SK-N-SH (cell line): ENCODE data around the gene WWOX. TPM values are rescaled to one million over a fixed set of nuclear protein-coding genes. Genes with fewer than 3 reads are reported as not detected.

Experiments
- CTCF ChIA-PET: fragments of 300-600, 350-600 bp; formaldehyde crosslinking; extraction: SDS; loops from one replicate; lab custom pipeline; 2021; lab: Yijun Ruan, JAX
- POLR2A ChIA-PET: fragments of 350-600 bp; sonication (Branson Sonifier 250); formaldehyde crosslinking; extraction: SDS; loops from one replicate; lab custom pipeline; 2020; ENCODE audit warnings: antibody characterized with exemption, inconsistent platforms; lab: Yijun Ruan, JAX
- DNase-seq: peaks from one replicate; pipeline ENCODE4 v3.0.0; 2012
- H2AFZ ChIP-seq: fragments of 200-600 bp; sonication (generic); 2 replicates; pipeline ENCODE4 v1.8.1; 2016; ENCODE audit warnings: antibody characterized with exemption, mild to moderate bottlenecking, low read depth
- H3F3A ChIP-seq: fragments of 200-600 bp; sonication (generic); replicated peaks from 2 replicates; pipeline ENCODE3; 2016; ENCODE audit warnings: antibody characterized with exemption, mild to moderate bottlenecking; ENCODE audit not compliant: insufficient read depth
- H3K27ac ChIP-seq, 2 experiments: fragments of 200-500 bp in 1 of 2; fragments of 200-600 bp in 1 of 2; sonication (Bioruptor generic) in 1 of 2; sonication (generic), shearing (Covaris generic) in 1 of 2; 2 replicates each; pipeline versions ENCODE4 v1.5.1 to v1.6.1; 2014 to 2016; ENCODE audit warnings: low read depth in 2 of 2, inconsistent platforms in 1 of 2, low read length in 1 of 2, mild to moderate bottlenecking in 1 of 2, mixed read lengths in 1 of 2
- H3K27me3 ChIP-seq: fragments of 200-600 bp; sonication (generic), shearing (Covaris generic); 2 replicates; pipeline ENCODE4 v1.6.1; 2016; ENCODE audit warnings: mixed run types; ENCODE audit not compliant: insufficient read depth
- H3K36me3 ChIP-seq, 2 experiments: fragments of 200-500 bp in 1 of 2; fragments of 200-600 bp in 1 of 2; sonication (Bioruptor generic) in 1 of 2; sonication (generic) in 1 of 2; replicated peaks in 1 of 2; 2 replicates each; pipeline versions ENCODE3 to v1.5.1; 2014 to 2016; ENCODE audit warnings: low read length in 1 of 2, mild to moderate bottlenecking in 1 of 2; ENCODE audit not compliant: insufficient read depth in 2 of 2, control insufficient read depth in 1 of 2
- H3K4me1 ChIP-seq, 2 experiments: fragments of 200-500 bp in 1 of 2; fragments of 200-600 bp in 1 of 2; sonication (Bioruptor generic) in 1 of 2; sonication (generic), shearing (Covaris generic) in 1 of 2; 2 replicates each; pipeline versions ENCODE4 v1.5.1 to v1.6.1; 2014 to 2016; ENCODE audit warnings: low read depth in 1 of 2, low read length in 1 of 2, mixed run types in 1 of 2; ENCODE audit not compliant: insufficient read depth in 2 of 2, control insufficient read depth in 1 of 2
- H3K4me2 ChIP-seq: fragments of 200-600 bp; sonication (generic), shearing (Covaris generic); 2 replicates; pipeline ENCODE4 v1.6.1; 2017; ENCODE audit warnings: mixed run types
- H3K4me3 ChIP-seq, 2 experiments: fragments of 200-500 bp in 1 of 2; fragments of 200-600 bp in 1 of 2; sonication (Bioruptor generic) in 1 of 2; sonication (generic), shearing (Covaris generic) in 1 of 2; 2 replicates each; pipeline versions ENCODE4 v1.5.1 to v1.8.1; 2014 to 2016; ENCODE audit warnings: low read depth in 2 of 2, inconsistent platforms in 1 of 2, low read length in 1 of 2, mild to moderate bottlenecking in 1 of 2, mixed read lengths in 1 of 2, moderate library complexity in 1 of 2
- H3K79me2 ChIP-seq: fragments of 200-600 bp; sonication (generic); 2 replicates; pipeline ENCODE4 v1.8.1; 2017; ENCODE audit warnings: mild to moderate bottlenecking; ENCODE audit not compliant: insufficient read depth
- H3K9ac ChIP-seq: fragments of 200-600 bp; sonication (generic); 2 replicates; pipeline ENCODE4 v1.6.1; 2017; ENCODE audit warnings: mixed run types
- H3K9me2 ChIP-seq: fragments of 200-600 bp; sonication (generic); 2 replicates; pipeline ENCODE4 v1.6.1; 2017; ENCODE audit warnings: mixed run types
- H3K9me3 ChIP-seq: fragments of 200-600 bp; sonication (generic); 2 replicates; pipeline ENCODE4 v1.6.1; 2017; ENCODE audit warnings: mixed run types, mild to moderate bottlenecking, moderate library complexity
- H4K20me1 ChIP-seq: fragments of 200-600 bp; sonication (generic); 2 replicates; pipeline ENCODE4 v1.6.1; 2017; ENCODE audit warnings: mild to moderate bottlenecking, mixed run types; ENCODE audit not compliant: insufficient read depth
- CHD2 ChIP-seq: fragments of 150-350 bp; IDR thresholded peaks from 2 replicates; pipeline ENCODE4 v1.6.1; 2018; ENCODE audit warnings: low read length; ENCODE audit not compliant: partially characterized antibody
- ELF1 ChIP-seq: IDR thresholded peaks from 2 replicates; pipeline ENCODE4 v1.4.0; 2012
- EP300 ChIP-seq, 2 experiments: IDR thresholded peaks; 2 replicates each; pipeline versions ENCODE4 v1.4.0 to v1.6.1; 2012; ENCODE audit warnings: borderline replicate concordance in 1 of 2, low read depth in 1 of 2, low read length in 1 of 2
- EZH2phosphoT487 ChIP-seq: fragments of 200-600 bp; sonication (generic); IDR thresholded peaks from 2 replicates; pipeline ENCODE4 v1.6.1; 2017; ENCODE audit warnings: low read depth, mixed run types, mild to moderate bottlenecking, antibody characterized with exemption, moderate library complexity, borderline replicate concordance
- FOXJ3 ChIP-seq: sonication (generic); formaldehyde crosslinking; IDR thresholded peaks from 2 replicates; pipeline ENCODE4 v1.5.1; 2020; ENCODE audit warnings: mild to moderate bottlenecking, missing genetic modification reagents
- FOXM1 ChIP-seq: IDR thresholded peaks from 2 replicates; pipeline ENCODE4 v1.4.0; 2012; ENCODE audit warnings: low read depth, mild to moderate bottlenecking
- GABPA ChIP-seq: IDR thresholded peaks from 2 replicates; pipeline ENCODE4 v1.4.0; 2012; ENCODE audit warnings: low read depth, mild to moderate bottlenecking
- GATA2 ChIP-seq: sonication (generic); formaldehyde crosslinking; IDR thresholded peaks from 2 replicates; pipeline ENCODE4 v1.5.0; 2020; ENCODE audit warnings: mild to moderate bottlenecking, missing genetic modification reagents
- JUND ChIP-seq: IDR thresholded peaks from 2 replicates; pipeline ENCODE4 v1.4.0; 2012
- MEF2A ChIP-seq: IDR thresholded peaks from 2 replicates; pipeline ENCODE4 v1.4.0; 2012; ENCODE audit warnings: low read depth, borderline replicate concordance
- NFIC ChIP-seq: IDR thresholded peaks from 2 replicates; pipeline ENCODE4 v1.4.0; 2012; ENCODE audit warnings: borderline replicate concordance
- NRF1 ChIP-seq: IDR thresholded peaks from 2 replicates; pipeline ENCODE4 v1.6.1; 2012; ENCODE audit warnings: low read depth, mild to moderate bottlenecking, low read length
- POLR2AphosphoS5 ChIP-seq: IDR thresholded peaks from 2 replicates; pipeline ENCODE4 v1.6.1; 2012; ENCODE audit warnings: low read depth, low read length
- RFX5 ChIP-seq: IDR thresholded peaks from 2 replicates; pipeline ENCODE4 v1.6.1; 2012; ENCODE audit warnings: mild to moderate bottlenecking, improper control_type of control experiment, low read length
- SIN3A ChIP-seq: IDR thresholded peaks from 2 replicates; pipeline ENCODE4 v1.6.1; 2012; ENCODE audit warnings: low read depth, mild to moderate bottlenecking, low read length, moderate library complexity, borderline replicate concordance
- TCF12 ChIP-seq: IDR thresholded peaks from 2 replicates; pipeline ENCODE4 v1.4.0; 2012
- TEAD4 ChIP-seq: IDR thresholded peaks from 2 replicates; pipeline ENCODE4 v1.4.0; 2012; ENCODE audit warnings: mild to moderate bottlenecking, borderline replicate concordance; ENCODE audit not compliant: insufficient read depth
- YY1 ChIP-seq: IDR thresholded peaks from 2 replicates; pipeline ENCODE4 v1.4.0; 2012; ENCODE audit warnings: low read depth, mild to moderate bottlenecking
- WGBS: methylation state at CpG from one replicate; pipeline ENCODE4 v1.1.6; 2017; ENCODE audit warnings: low lambda C conversion rate; 5-methylcytosine and 5-hydroxymethylcytosine counted together
- polyA plus RNA-seq, 3 experiments: library from polyadenylated mRNA; depleted of rRNA; stranded (reverse); fragments of >200 nt; gene quantifications; 2 replicates each; pipeline ENCODE4 v1.2.3, GENCODE V29; 2012
- TF ChIP-seq, protein P1 (sequence below): fragments of 200-600 bp; sonication (generic); IDR thresholded peaks from 2 replicates; pipeline ENCODE4 v1.6.1; 2017; ENCODE audit warnings: antibody characterized with exemption, mild to moderate bottlenecking, moderate library complexity
- TF ChIP-seq, protein P2 (sequence below): IDR thresholded peaks from 2 replicates; pipeline ENCODE4 v1.4.0; 2012; ENCODE audit warnings: low read depth, borderline replicate concordance
- TF ChIP-seq, protein P3 (sequence below): IDR thresholded peaks from 2 replicates; pipeline ENCODE4; 2012
- TF ChIP-seq, protein P4 (sequence below): IDR thresholded peaks from 2 replicates; pipeline ENCODE4 v1.4.0; 2012; ENCODE audit warnings: low read depth, borderline replicate concordance

Gene WWOX
- polyA plus RNA-seq, 1 of the 3 experiments (the other 2 are of a cell fraction) = 10.8 TPM

DNA sequence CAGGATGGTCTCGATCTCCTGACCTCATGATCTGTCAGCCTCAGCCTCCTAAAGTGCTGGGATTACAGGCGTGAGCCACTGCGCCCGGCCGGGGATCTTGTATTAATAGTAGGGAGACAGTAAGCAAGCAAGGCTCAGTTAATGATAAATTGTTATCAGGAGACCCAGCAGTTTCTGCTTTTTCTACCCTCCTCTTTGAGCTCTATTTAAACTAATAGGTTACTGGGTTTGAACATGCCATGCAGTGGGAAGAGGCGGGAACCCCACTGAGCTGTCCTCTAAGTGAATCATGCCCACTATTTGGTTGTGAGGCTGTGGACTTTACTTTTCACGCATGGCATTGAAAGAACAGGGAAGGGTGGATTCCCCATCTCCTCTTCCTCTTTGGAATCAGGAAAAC is 223.9 kb downstream of the WWOX start:
- no peak overlapping the region for H3K27ac ChIP-seq
- H3K4me2 ChIP-seq = no peak overlapping the region
- no peaks in the 10 kb centered on the region for H4K20me1 ChIP-seq
- H2AFZ ChIP-seq = no peak overlapping the region
- WGBS = 85% methylated on average over 7 of the region's 7 CpGs
- H3K9me2 ChIP-seq = no peaks in the 10 kb centered on the region
- no peak for DNase-seq
- H3K4me3 ChIP-seq = no peak overlapping the region
- H3K79me2 ChIP-seq = no peaks in the 10 kb centered on the region
- POLR2A ChIA-PET = no interaction called here
- no peaks in the 10 kb centered on the region for H3K36me3 ChIP-seq
- H3K9me3 ChIP-seq = no peaks in the 10 kb centered on the region
- no peaks in the 10 kb centered on the region for H3F3A ChIP-seq
- H3K4me1 ChIP-seq = peaks cover 0 to 10% of the 10 kb centered on the region in 2 experiments; a peak in 2 of 4 replicates
- no peaks in the 10 kb centered on the region for H3K27me3 ChIP-seq
- no peak overlapping the region for H3K9ac ChIP-seq
- CTCF ChIA-PET = no interaction called here
- TF ChIP-seq EZH2phosphoT487 (no peak), TCF12 (no peak), TEAD4 (no peak), ELF1 (no peak), NRF1 (no peak), NFIC (no peak), RFX5 (no peak), CHD2 (no peak), MEF2A (no peak), GABPA (no peak), EP300 (IDR thresholded peaks at IDR 0.05; ENCODE audit: borderline replicate concordance in 1 of 2, low read depth in 1 of 2, low read length in 1 of 2) (no peak), FOXM1 (no peak)
- TF ChIP-seq, protein P1, sequence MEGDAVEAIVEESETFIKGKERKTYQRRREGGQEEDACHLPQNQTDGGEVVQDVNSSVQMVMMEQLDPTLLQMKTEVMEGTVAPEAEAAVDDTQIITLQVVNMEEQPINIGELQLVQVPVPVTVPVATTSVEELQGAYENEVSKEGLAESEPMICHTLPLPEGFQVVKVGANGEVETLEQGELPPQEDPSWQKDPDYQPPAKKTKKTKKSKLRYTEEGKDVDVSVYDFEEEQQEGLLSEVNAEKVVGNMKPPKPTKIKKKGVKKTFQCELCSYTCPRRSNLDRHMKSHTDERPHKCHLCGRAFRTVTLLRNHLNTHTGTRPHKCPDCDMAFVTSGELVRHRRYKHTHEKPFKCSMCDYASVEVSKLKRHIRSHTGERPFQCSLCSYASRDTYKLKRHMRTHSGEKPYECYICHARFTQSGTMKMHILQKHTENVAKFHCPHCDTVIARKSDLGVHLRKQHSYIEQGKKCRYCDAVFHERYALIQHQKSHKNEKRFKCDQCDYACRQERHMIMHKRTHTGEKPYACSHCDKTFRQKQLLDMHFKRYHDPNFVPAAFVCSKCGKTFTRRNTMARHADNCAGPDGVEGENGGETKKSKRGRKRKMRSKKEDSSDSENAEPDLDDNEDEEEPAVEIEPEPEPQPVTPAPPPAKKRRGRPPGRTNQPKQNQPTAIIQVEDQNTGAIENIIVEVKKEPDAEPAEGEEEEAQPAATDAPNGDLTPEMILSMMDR = no peak
- TF ChIP-seq, protein P2, sequence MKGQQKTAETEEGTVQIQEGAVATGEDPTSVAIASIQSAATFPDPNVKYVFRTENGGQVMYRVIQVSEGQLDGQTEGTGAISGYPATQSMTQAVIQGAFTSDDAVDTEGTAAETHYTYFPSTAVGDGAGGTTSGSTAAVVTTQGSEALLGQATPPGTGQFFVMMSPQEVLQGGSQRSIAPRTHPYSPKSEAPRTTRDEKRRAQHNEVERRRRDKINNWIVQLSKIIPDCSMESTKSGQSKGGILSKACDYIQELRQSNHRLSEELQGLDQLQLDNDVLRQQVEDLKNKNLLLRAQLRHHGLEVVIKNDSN = no peak

DNA sequence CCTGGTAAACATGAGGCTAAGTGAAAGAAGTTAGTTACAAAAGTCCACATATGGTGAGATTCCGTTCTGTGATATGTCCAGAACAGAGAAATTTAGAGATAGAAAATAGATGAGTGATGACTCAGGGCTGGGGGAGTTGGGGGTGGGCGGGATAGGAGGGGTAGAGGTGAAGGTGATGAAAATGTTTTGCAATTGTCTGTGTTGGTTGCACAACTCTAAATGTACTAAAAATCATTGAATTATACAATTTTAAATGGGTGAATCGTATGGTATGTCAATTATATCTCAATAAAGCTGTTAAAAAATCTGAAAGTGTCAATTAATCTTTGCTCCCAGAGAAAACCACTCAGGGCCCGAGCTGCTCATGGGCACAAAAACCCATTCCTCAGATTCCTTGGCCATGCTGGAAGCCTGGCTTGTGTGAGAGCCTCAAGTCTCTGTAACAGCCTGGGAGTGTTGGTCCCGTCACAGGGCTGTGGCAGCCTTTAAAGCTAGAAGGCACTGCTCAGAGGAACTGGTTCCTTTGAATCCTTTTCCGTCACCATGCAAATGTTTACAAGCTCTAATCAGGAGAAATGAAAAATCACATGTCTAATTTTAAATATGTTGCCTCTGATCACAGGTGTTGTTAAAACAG is 225.3 kb downstream of the WWOX start:
- Histone ChIP-seq H3K4me1 (peaks cover 0 to 10% of the 10 kb centered on the region in 2 experiments; a peak in 2 of 4 replicates), H3F3A (no peaks in the 10 kb centered on the region), H3K4me3 (no peak overlapping the region), H4K20me1 (no peaks in the 10 kb centered on the region), H3K27ac (no peak overlapping the region), H2AFZ (no peak overlapping the region), H3K36me3 (no peaks in the 10 kb centered on the region), H3K9me2 (no peaks in the 10 kb centered on the region), H3K79me2 (no peaks in the 10 kb centered on the region), H3K27me3 (no peaks in the 10 kb centered on the region), H3K9ac (no peak overlapping the region), H3K9me3 (no peaks in the 10 kb centered on the region), H3K4me2 (no peak overlapping the region)
- ChIA-PET POLR2A (no interaction called here), CTCF (interaction anchor here (1.2 kb wide), 1 partner anchor 33 kb away, joined by 3 read pairs; no protein-coding TSS in a partner anchor)
- 55% methylated on average over 6 of the region's 6 CpGs for WGBS
- no peak for DNase-seq
- TF ChIP-seq FOXM1 (no peak), JUND (no peak), POLR2AphosphoS5 (no peak), GATA2 (CRISPR knock-in tag) (no peak), GABPA (no peak), YY1 (no peak), EZH2phosphoT487 (no peak), RFX5 (no peak), FOXJ3 (CRISPR knock-in tag) (no peak), EP300 (IDR thresholded peaks at IDR 0.05; ENCODE audit: borderline replicate concordance in 1 of 2, low read depth in 1 of 2, low read length in 1 of 2) (no peak), NRF1 (no peak), SIN3A (no peak)
- TF ChIP-seq, protein P3, sequence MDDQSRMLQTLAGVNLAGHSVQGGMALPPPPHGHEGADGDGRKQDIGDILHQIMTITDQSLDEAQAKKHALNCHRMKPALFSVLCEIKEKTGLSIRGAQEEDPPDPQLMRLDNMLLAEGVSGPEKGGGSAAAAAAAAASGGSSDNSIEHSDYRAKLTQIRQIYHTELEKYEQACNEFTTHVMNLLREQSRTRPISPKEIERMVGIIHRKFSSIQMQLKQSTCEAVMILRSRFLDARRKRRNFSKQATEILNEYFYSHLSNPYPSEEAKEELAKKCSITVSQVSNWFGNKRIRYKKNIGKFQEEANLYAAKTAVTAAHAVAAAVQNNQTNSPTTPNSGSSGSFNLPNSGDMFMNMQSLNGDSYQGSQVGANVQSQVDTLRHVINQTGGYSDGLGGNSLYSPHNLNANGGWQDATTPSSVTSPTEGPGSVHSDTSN = no peak
- TF ChIP-seq, protein P4, sequence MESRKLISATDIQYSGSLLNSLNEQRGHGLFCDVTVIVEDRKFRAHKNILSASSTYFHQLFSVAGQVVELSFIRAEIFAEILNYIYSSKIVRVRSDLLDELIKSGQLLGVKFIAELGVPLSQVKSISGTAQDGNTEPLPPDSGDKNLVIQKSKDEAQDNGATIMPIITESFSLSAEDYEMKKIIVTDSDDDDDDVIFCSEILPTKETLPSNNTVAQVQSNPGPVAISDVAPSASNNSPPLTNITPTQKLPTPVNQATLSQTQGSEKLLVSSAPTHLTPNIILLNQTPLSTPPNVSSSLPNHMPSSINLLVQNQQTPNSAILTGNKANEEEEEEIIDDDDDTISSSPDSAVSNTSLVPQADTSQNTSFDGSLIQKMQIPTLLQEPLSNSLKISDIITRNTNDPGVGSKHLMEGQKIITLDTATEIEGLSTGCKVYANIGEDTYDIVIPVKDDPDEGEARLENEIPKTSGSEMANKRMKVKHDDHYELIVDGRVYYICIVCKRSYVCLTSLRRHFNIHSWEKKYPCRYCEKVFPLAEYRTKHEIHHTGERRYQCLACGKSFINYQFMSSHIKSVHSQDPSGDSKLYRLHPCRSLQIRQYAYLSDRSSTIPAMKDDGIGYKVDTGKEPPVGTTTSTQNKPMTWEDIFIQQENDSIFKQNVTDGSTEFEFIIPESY = no peak
